Measurements from ENCODE around the gene ZNF493. TPM values are rescaled to one million over a fixed set of nuclear protein-coding genes. Genes with fewer than 3 reads are reported as not detected.

The ZNF493 gene
- total RNA-seq = 1.1 and 2.1 TPM in 2 replicates

GRCh38 chr19:21396893-21397572 lies at the start of gene ZNF493:
Gene ZNF493, plus strand, starts transcription at chr19:21397133. Its CDS starts 105 bp downstream, at chr19:21397238.

GRCh38 chr19:21358768-21359451 lies 38.0 kb upstream of the ZNF493 start, which contains the start of gene ZNF738:
Gene ZNF738, plus strand, starts transcription at chr19:21359000. Its CDS starts 141 bp downstream, at chr19:21359141.

Other genes with a start within 250 kb of the ZNF493 start
- gene ZNF708, start 67.7 kb upstream of the ZNF493 start, total RNA-seq = 0.95 and 2.0 TPM in 2 replicates
- 3.3 and 4.4 TPM in 2 replicates for gene ZNF738, start 38.1 kb upstream of the ZNF493 start, total RNA-seq
- 1.3 and 2.0 TPM in 2 replicates for gene ZNF429, start 108.5 kb downstream of the ZNF493 start, total RNA-seq